OCI-LY3 (cell line): ENCODE measurements around the gene CTNNA3.
"Not testable (repeated sequence)": the region's sequence is repeated elsewhere in the genome, so short reads cannot be mapped to it uniquely, and the experiment has no call there.

Experiments
- H2AFZ ChIP-seq: fragments of 200-600, 300-600 bp; shearing (Covaris generic); 2 replicates; pipeline ENCODE4 v1.6.0; 2014; ENCODE audit warnings: antibody characterized with exemption, low read depth, low read length
- H3K27ac ChIP-seq: fragments of 200-600, 300-600 bp; sonication (generic); 2 replicates; pipeline ENCODE4 v1.5.1; 2014; ENCODE audit warnings: mild to moderate bottlenecking, low read length, moderate library complexity, mixed read lengths
- H3K27me3 ChIP-seq: fragments of 200-600, 300-600 bp; sonication (generic); 2 replicates; pipeline ENCODE4 v1.6.1; 2014; ENCODE audit warnings: low read depth, low read length, mixed read lengths
- H3K36me3 ChIP-seq: fragments of 200-600, 300-600 bp; sonication (generic); replicated peaks from 2 replicates; pipeline ENCODE3; 2014; ENCODE audit warnings: low read depth, low read length, mixed read lengths
- H3K4me1 ChIP-seq: fragments of 300-600, 200-600 bp; sonication (generic); 2 replicates; pipeline ENCODE4 v1.6.1; 2014; ENCODE audit warnings: low read length, mixed read lengths
- H3K4me2 ChIP-seq: fragments of 200-600, 300-600 bp; sonication (generic); 2 replicates; pipeline ENCODE4 v1.6.1; 2014; ENCODE audit warnings: low read length, mixed read lengths
- H3K4me3 ChIP-seq: fragments of 300-600, 200-600 bp; sonication (generic); 2 replicates; pipeline ENCODE4 v1.5.1; 2014; ENCODE audit warnings: antibody characterized with exemption, mild to moderate bottlenecking, low read length, moderate library complexity
- H3K79me2 ChIP-seq: fragments of 300-600, 200-600 bp; shearing (Covaris generic); 2 replicates; pipeline ENCODE4 v1.6.1; 2014; ENCODE audit warnings: mild to moderate bottlenecking, low read length, mixed read lengths
- H3K9ac ChIP-seq: fragments of 300-600, 200-600 bp; shearing (Covaris generic); 2 replicates; pipeline ENCODE4 v1.6.0; 2014; ENCODE audit warnings: mild to moderate bottlenecking, low read length, moderate library complexity
- H3K9me3 ChIP-seq: fragments of 200-600, 300-600 bp; shearing (Covaris generic); 2 replicates; pipeline ENCODE4 v1.6.1; 2014; ENCODE audit warnings: low read length, mixed read lengths; ENCODE audit not compliant: insufficient read depth
- H4K20me1 ChIP-seq: fragments of 200-600, 300-600 bp; sonication (generic); 2 replicates; pipeline ENCODE4 v1.6.1; 2016; ENCODE audit warnings: low read length, mixed read lengths; ENCODE audit not compliant: insufficient read depth
- EZH2phosphoT487 ChIP-seq: fragments of 200-600 bp; shearing (Covaris generic); IDR thresholded peaks from 2 replicates; pipeline ENCODE4 v1.6.1; 2018; ENCODE audit warnings: antibody characterized with exemption, mixed run types, low read depth
- TF ChIP-seq, protein P1 (sequence below): fragments of 200-600, 300-600 bp; sonication (generic); IDR thresholded peaks from 2 replicates; pipeline ENCODE4 v1.5.1; 2014; ENCODE audit warnings: antibody characterized with exemption, low read length, low read depth

The CTNNA3 gene

DNA sequence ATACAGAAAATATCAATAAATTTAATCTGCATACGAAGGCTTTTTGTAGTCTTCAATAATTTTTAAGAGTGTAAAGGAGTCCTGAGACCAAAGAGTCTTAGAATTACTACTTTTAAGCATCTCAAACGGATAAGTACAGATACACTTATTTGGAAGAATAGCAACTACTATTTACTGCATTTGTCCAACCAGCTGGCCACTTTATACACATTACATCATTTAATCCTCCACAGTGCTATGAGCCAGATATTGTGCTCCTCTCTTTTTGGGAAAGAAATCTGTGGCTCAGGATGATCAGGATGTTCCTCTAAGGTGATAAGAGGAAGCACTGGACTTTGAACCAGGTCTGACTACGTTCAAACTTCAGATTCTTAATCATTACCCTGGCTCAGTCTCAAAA, 1358.8 kb downstream of the CTNNA3 start:
- Histone ChIP-seq H3K27ac (no peak overlapping the region), H3K27me3 (no peaks in the 10 kb centered on the region), H2AFZ (no peak overlapping the region), H3K4me2 (no peak overlapping the region), H3K4me3 (no peak overlapping the region), H4K20me1 (no peaks in the 10 kb centered on the region), H3K9me3 (no peaks in the 10 kb centered on the region), H3K36me3 (no peaks in the 10 kb centered on the region), H3K4me1 (no peaks in the 10 kb centered on the region), H3K79me2 (no peaks in the 10 kb centered on the region), H3K9ac (no peak overlapping the region)
- TF ChIP-seq, protein P1, sequence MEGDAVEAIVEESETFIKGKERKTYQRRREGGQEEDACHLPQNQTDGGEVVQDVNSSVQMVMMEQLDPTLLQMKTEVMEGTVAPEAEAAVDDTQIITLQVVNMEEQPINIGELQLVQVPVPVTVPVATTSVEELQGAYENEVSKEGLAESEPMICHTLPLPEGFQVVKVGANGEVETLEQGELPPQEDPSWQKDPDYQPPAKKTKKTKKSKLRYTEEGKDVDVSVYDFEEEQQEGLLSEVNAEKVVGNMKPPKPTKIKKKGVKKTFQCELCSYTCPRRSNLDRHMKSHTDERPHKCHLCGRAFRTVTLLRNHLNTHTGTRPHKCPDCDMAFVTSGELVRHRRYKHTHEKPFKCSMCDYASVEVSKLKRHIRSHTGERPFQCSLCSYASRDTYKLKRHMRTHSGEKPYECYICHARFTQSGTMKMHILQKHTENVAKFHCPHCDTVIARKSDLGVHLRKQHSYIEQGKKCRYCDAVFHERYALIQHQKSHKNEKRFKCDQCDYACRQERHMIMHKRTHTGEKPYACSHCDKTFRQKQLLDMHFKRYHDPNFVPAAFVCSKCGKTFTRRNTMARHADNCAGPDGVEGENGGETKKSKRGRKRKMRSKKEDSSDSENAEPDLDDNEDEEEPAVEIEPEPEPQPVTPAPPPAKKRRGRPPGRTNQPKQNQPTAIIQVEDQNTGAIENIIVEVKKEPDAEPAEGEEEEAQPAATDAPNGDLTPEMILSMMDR: no peak
- no peak for TF ChIP-seq EZH2phosphoT487

DNA sequence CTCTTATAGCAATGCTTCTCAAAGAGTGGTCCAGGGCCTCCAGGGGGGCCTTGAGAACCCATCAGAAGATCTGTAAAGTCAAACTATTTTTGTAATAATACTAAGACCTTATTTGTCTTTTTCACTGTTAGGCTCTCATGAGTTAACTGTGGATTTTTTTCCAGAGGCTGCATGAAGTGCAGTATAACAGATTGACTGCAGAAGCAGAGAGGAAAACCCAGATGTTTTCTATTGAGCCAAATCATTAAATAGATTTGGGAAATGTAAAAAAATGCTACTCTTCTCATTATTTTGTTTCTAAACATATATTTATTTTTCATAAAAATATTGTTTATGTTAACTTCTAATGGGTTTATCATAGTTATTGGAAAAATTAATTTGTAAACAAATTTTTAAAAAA, 1359.2 kb downstream of the CTNNA3 start:
- Histone ChIP-seq H3K27ac (no peak overlapping the region), H2AFZ (no peak overlapping the region), H3K4me1 (no peaks in the 10 kb centered on the region), H3K79me2 (no peaks in the 10 kb centered on the region), H4K20me1 (no peaks in the 10 kb centered on the region), H3K4me3 (no peak overlapping the region), H3K27me3 (no peaks in the 10 kb centered on the region), H3K4me2 (no peak overlapping the region), H3K9ac (no peak overlapping the region), H3K36me3 (no peaks in the 10 kb centered on the region), H3K9me3 (no peaks in the 10 kb centered on the region)
- TF ChIP-seq EZH2phosphoT487: no peak
- TF ChIP-seq, protein P1: no peak

DNA sequence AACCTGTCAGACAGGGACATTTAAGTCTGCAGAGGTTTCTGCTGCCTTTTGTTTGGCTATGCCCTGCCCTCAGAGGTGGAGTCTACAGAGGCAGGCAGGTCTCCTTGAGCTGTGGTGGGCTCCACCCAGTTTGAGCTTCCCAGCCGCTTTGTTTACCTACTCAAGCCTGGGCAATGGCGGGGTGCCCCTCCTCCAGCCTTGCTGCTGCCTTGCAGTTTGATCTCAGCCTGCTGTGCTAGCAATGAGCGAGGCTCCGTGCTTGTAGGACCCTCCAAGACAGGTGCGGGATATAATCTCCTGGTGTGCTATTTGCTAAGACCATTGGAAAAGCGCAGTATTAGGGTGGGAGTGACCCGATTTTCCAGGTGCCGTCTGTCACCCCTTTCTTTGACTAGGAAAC, 1360.2 kb downstream of the CTNNA3 start:
- H4K20me1 ChIP-seq, H2AFZ ChIP-seq, H3K4me3 ChIP-seq, H3K36me3 ChIP-seq, H3K9ac ChIP-seq, H3K27me3 ChIP-seq, H3K4me1 ChIP-seq, H3K27ac ChIP-seq, H3K79me2 ChIP-seq, H3K4me2 ChIP-seq, H3K9me3 ChIP-seq: not testable (repeated sequence)

DNA sequence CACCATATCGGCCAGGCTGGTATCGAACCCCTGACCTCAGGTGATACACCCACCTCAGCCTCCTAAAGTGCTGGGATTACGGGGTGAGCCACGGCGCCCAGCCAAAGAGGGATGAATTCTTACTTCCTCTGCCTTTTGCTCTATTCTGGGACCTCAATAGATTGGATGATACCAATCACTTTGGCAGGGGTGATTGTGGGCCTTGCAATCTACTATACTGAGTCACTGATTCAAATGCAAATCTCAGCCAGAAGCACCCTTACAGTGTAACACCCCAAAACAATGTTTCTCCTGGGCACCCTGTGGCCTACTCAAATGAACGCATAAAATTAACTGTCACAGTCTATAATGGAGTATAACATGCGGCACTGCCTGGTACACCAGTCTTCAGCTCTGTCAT, 1366.8 kb downstream of the CTNNA3 start:
- H3K9me3 ChIP-seq: no peaks in the 10 kb centered on the region
- no peaks in the 10 kb centered on the region for H3K4me1 ChIP-seq
- H3K27me3 ChIP-seq: no peaks in the 10 kb centered on the region
- H3K36me3 ChIP-seq: no peaks in the 10 kb centered on the region
- H2AFZ ChIP-seq: no peak overlapping the region
- no peak overlapping the region for H3K27ac ChIP-seq
- no peak overlapping the region for H3K4me2 ChIP-seq
- no peak overlapping the region for H3K4me3 ChIP-seq
- H4K20me1 ChIP-seq: no peaks in the 10 kb centered on the region
- TF ChIP-seq, protein P1: no peak
- TF ChIP-seq EZH2phosphoT487: no peak
- no peak overlapping the region for H3K9ac ChIP-seq
- H3K79me2 ChIP-seq: no peaks in the 10 kb centered on the region

DNA sequence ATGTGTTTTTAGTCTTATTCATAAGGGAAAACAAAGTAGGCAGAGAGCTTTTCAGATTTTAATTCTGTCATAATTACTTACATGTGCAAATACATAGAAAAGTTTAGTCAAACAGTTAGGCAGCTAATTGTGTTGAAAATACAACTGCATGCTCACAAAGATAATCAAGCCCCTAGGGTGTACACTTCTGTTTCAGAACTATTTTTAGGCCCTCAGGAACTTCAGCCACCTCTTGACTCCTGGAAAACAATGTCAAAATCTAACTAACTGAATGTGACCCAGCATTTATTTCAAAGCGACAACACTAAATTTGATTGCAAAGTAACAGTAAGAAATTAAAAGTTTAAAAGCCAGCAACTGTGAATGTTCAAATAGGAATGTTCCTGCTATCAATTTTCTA, 1369.1 kb downstream of the CTNNA3 start:
- Histone ChIP-seq H4K20me1 (no peaks in the 10 kb centered on the region), H3K9me3 (no peaks in the 10 kb centered on the region), H3K4me3 (no peak overlapping the region), H3K36me3 (no peaks in the 10 kb centered on the region), H3K79me2 (no peaks in the 10 kb centered on the region), H3K4me1 (no peaks in the 10 kb centered on the region), H3K27me3 (no peaks in the 10 kb centered on the region), H3K27ac (no peak overlapping the region), H2AFZ (no peak overlapping the region), H3K4me2 (no peak overlapping the region), H3K9ac (no peak overlapping the region)
- TF ChIP-seq, protein P1: no peak
- no peak for TF ChIP-seq EZH2phosphoT487
